Measurements from ENCODE around the gene INCENP. TPM values are rescaled to one million over a fixed set of nuclear protein-coding genes. Genes with fewer than 3 reads are reported as not detected.

The INCENP gene
- polyA plus RNA-seq (2012; ENCODE audit: insufficient read length, low read depth) = 19.4 TPM

GRCh38 chr11:62123669-62124185, at the start of gene INCENP:
TSS of gene INCENP (plus strand) at chr11:62124011. CDS start at chr11:62128162, 4,151 bp downstream.
- TF ChIP-seq REST (IDR thresholded peaks at IDR 0.05; ENCODE audit: insufficient read depth in 1 of 2, low read depth in 2 of 2, low read length in 2 of 2) (no peak), SIN3A (IDR thresholded peaks at IDR 0.05; ENCODE audit: borderline replicate concordance, insufficient read depth, low read length) (peak; percentile 54; the same call in 1 of the 2 replicates), FOXP2 (optimal IDR thresholded peaks at IDR 0.05; ENCODE audit: borderline replicate concordance, extremely low read depth, extremely low read length, insufficient read depth) (no peak), TAF1 (IDR thresholded peaks at IDR 0.05; ENCODE audit: borderline replicate concordance, insufficient read depth, low read length) (no peak; the same call in 1 of the 2 replicates), POLR2AphosphoS5 (IDR thresholded peaks at IDR 0.05; ENCODE audit: low read depth, low read length) (peak; percentile 79)

- TF ChIP-seq FOXP2 (optimal IDR thresholded peaks at IDR 0.05; ENCODE audit: borderline replicate concordance, extremely low read depth, extremely low read length, insufficient read depth) (no peak), TAF1 (IDR thresholded peaks at IDR 0.05; ENCODE audit: borderline replicate concordance, insufficient read depth, low read length) (no peak), POLR2AphosphoS5 (IDR thresholded peaks at IDR 0.05; ENCODE audit: low read depth, low read length) (no peak), SIN3A (IDR thresholded peaks at IDR 0.05; ENCODE audit: borderline replicate concordance, insufficient read depth, low read length) (no peak), REST (IDR thresholded peaks at IDR 0.05; ENCODE audit: insufficient read depth in 1 of 2, low read depth in 2 of 2, low read length in 2 of 2) (no peak)
Measured at GRCh38 chr11:62075438-62075837, 48.4 kb upstream of the INCENP start.

- TF ChIP-seq SIN3A (IDR thresholded peaks at IDR 0.05; ENCODE audit: borderline replicate concordance, insufficient read depth, low read length) = no peak
- TF ChIP-seq FOXP2 (optimal IDR thresholded peaks at IDR 0.05; ENCODE audit: borderline replicate concordance, extremely low read depth, extremely low read length, insufficient read depth) = no peak
- no peak for TF ChIP-seq REST (IDR thresholded peaks at IDR 0.05; ENCODE audit: insufficient read depth in 1 of 2, low read depth in 2 of 2, low read length in 2 of 2)
- TF ChIP-seq TAF1 (IDR thresholded peaks at IDR 0.05; ENCODE audit: borderline replicate concordance, insufficient read depth, low read length) = no peak
- TF ChIP-seq POLR2AphosphoS5 (IDR thresholded peaks at IDR 0.05; ENCODE audit: low read depth, low read length) = no peak
Measured at GRCh38 chr11:62077132-62077531, 46.7 kb upstream of the INCENP start.

DNA sequence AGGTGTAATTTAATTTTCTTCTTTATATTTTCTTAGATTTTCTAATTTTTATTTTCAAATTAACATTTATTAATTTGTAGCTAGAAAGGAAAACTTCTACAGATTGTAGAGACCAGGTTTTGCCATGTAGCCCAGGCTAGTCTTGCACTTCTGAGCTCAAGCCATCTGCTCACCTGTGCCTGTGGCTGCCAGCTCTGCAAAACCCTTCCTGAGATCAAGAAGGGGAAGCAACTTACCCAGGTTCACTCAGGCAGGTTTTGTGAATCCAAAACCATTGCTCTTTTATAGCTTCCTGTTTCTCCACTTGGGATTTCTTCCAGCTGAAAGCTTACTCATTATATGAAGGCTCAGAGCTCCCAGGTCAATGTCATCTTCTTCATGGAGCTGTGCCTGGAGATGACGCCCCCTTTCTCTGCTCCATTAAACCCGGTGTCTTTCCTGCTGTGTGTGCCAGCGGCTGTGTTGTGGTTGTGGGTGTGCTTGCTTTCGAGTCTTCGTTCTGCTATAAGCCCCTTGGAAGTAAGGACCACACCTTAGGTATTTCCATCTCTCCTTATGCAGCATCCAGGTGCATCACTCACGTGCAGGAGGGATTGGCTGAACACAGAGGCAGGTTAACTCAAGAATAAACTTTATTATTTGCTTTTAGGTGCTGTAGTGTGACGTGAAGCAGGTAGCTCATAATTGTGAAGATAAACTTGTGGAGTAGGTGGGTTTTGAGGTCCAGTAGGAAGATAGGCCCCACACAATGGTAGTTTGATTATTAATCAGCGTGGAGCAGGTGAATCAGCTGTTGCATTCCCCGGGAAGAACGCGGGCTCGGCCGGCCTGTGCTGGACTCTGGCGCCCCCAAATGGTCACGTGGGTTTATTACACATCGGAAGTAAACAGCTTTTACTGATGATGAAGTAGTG, 42.2 kb upstream of the INCENP start:
- TF ChIP-seq FOXP2 (optimal IDR thresholded peaks at IDR 0.05; ENCODE audit: borderline replicate concordance, extremely low read depth, extremely low read length, insufficient read depth) = peak; percentile 49
- no peak for TF ChIP-seq REST (IDR thresholded peaks at IDR 0.05; ENCODE audit: insufficient read depth in 1 of 2, low read depth in 2 of 2, low read length in 2 of 2)

All from PFSK-1 (cell line).